ENCODE results near the gene UBAC2.

- TF ChIP-seq CTCF (IDR thresholded peaks at IDR 0.05), result no peak
- no peak for TF ChIP-seq POLR2A (IDR thresholded peaks at IDR 0.05)
- TF ChIP-seq POLR2AphosphoS5 (IDR thresholded peaks at IDR 0.05), result no peak
These were observed 171.3 kb downstream of the UBAC2 start for GRCh38 chr13:99371956-99372355.

Measured in suprapubic skin (tissue), 4 donors.